GM18519 (cell line): ENCODE data around the gene SCN9A.
"Not testable (repeated sequence)": the region's sequence is repeated elsewhere in the genome, so short reads cannot be mapped to it uniquely, and the experiment has no call there.

ENCODE experiments used
- ATAC-seq: cut with Tn5 transposase; IDR thresholded peaks from one replicate; pipeline ENCODE4 v1.9.1; 2021; ENCODE audit warnings: mild to moderate bottlenecking, moderate library complexity; ENCODE audit not compliant: unreplicated experiment, low FRiP score

SCN9A gene

GRCh38 chr2:166269322-166269721, 106.4 kb downstream of the SCN9A start:
- ATAC-seq: no peak

- no peak for ATAC-seq
Measured at GRCh38 chr2:166257859-166258258, 117.9 kb downstream of the SCN9A start.

- ATAC-seq: no peak
Measured at GRCh38 chr2:166256896-166257295, 118.8 kb downstream of the SCN9A start.

DNA sequence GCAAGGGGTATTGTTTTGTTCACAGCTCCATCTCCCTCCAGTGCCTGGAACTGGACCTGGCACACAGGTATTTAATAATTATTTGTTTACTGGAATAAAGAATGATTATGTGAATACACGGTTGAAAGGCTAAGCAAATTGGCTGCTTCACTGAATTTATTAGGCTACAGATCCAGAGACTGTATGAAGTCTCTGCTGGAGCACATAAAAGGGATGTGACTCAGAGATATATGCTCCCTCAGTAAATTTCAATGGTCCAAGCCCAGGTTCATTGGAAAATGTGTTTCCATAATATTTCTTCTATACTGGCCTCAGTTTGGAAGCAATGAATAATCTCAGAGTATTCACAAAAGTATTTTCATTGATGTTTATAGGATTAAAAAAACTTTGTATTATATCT, 126.4 kb downstream of the SCN9A start:
- no peak for ATAC-seq

DNA sequence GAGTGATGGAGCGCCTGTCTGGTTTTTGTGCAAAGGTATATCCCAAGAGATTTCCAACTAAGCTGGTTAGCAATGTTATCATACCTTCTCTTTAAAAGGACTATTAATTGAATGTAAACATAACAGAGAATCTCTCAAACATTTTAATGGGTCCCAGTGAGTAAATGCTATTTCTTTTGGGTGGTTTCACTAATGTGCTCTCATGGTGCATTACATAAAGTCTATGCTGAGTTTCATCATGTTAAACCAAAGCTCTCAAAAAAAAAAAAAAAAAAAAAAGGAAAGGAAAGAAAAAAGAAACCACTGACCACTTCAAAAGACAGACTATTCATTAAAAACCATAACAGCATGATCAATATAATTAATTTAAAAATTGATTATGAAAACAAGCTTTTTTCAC, 128.8 kb downstream of the SCN9A start:
- no peak for ATAC-seq

DNA sequence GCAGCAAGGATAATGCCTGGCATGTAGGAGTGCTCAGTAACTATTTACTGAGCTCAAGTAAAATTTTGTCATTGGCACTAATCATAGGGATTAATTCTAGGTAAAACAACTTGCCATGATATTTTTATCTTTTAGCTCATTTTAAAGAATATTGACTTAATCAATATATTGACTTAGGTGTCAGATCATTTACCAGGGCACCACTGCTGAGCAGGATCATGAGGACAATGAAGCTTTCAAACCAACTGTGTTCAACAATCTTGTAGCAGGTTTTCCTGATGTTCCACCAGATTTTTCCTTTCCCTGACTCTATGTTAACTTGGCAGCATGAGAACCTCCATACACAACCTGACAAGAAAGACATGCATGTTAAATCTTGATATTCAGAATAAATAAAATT, 133.4 kb downstream of the SCN9A start:
- no peak for ATAC-seq

- no peak for ATAC-seq
Measured at GRCh38 chr2:166240387-166241313, 135.1 kb downstream of the SCN9A start.

GRCh38 chr2:166239548-166239947, 136.2 kb downstream of the SCN9A start:
- no peak for ATAC-seq

DNA sequence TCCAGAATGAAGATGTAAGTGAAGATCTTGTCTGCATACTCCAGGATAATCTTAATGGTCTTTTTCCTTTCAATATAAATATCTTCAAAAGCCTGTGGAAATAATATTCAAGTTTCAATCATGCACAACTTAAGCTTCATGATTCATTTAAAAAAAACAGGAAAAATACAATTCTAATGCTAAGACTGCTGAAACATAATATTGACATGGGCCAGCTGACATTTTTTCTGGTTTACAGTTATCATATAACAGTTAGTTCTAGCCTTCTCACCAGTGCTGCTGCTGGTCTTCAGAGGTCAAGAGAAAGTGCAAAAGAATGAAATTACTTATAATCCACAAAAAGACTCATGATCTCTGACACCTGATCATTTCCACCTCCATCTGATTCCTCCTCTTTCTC, 137.6 kb downstream of the SCN9A start:
- ATAC-seq: no peak

DNA sequence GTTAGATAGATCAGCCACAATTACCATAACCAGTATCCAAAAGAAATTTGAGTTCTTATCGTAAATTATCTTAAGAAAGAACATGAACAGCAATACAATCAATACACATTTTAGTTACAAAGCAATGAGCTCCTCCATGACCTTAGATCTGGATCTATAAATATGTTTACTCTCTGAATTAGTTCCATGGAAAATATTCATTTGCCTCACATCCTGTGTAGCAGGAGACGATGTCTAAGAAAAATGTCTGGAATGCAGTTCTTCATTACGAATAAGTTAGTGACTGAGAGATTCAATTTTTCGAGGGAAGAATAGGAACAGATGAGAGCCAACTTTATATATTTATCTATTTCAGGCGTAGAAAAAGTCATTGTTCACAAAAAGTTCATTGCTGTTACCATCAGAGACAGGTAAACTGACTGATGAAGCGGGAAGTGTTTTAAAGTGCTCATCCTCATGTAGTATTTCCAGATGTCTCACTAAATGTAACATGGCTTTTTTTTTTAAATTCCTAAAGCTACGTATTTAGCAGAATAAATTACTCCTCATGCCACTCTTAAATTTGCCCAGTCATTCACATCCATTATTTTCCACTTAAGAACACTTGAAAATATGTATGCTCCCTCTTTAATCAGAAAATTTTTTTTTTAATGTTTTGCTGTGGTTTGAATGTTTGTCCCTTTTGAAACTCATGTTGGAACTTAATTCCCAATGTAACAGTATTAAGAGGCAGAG, 141.5 kb downstream of the SCN9A start:
- no peak for ATAC-seq

DNA sequence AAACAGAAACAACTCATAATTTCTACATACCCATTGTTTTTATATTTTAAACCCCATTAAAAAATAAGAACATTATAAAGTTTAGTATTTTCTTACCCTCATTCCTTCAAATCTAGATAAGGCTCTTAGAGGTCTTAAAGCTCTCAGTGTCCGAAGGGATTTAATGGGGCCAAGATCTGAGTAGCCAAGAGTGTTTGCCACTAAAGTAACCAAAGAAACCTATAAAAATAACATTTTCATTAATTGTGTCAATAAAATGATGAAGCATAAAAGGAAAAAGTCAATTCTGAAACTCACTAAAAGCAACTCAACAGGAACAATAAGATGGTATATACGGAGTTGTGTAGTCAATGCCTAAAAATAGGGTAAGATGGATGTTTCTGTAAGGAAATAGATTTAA, 142.5 kb downstream of the SCN9A start:
- ATAC-seq: no peak

GRCh38 chr2:166230724-166231070, 145.0 kb downstream of the SCN9A start:
- ATAC-seq: no peak

GRCh38 chr2:166230024-166230723, 145.6 kb downstream of the SCN9A start:
- no peak for ATAC-seq

DNA sequence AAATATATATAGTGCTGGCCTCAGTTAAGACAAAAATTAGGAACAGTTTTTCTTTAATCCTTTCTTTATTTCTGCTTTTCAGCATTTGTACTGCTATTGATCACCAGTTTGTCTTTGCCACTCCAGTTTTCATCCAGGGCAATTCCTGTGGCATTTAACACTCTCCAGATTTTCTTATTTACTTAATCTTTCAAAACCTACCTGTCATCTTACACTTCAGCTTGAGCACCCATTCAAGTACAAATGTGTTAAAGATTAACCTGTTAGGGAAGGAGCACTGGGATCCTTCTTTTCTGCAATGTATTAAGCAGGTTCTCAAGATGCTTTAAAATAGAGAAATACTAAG, 146.1 kb downstream of the SCN9A start:
- no peak for ATAC-seq

GRCh38 chr2:166224197-166224596, 151.5 kb downstream of the SCN9A start:
- ATAC-seq: no peak

GRCh38 chr2:166223298-166223697, 152.4 kb downstream of the SCN9A start:
- no peak for ATAC-seq

DNA sequence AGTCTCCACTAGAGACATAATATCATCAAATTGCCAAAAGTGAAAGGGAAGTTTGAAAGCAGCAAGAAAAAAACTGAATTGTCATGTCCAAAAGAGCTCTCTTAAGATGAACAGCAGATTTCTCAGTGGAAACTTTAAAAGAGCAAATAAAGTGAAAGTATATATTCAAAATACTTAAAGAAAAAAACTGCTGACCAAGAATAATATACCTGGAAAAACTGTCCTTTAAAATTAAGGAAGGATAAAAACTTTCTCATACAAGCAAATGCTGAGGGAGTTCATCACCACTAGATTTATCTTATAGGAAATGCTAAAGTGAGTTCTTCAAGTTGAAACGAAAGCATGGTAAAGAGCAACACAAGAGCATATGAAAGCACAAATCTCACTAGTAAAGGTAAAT, 164.7 kb downstream of the SCN9A start:
- no peak for ATAC-seq

- ATAC-seq: not testable (repeated sequence)
Measured at GRCh38 chr2:166209944-166210343, 165.8 kb downstream of the SCN9A start.

- ATAC-seq: not testable (repeated sequence)
Measured at GRCh38 chr2:166209367-166209766, 166.4 kb downstream of the SCN9A start.

GRCh38 chr2:166206153-166206552, 169.6 kb downstream of the SCN9A start:
- ATAC-seq: not testable (repeated sequence)

- no peak for ATAC-seq
Measured at GRCh38 chr2:166202778-166203177, 173.0 kb downstream of the SCN9A start.
